Endothelial cell of umbilical vein (primary cell): Measurements from ENCODE around the gene DEFB127.

Source experiments
- FOS ChIP-seq: IDR thresholded peaks from 2 replicates; pipeline ENCODE4 v1.6.1; 2011; ENCODE audit warnings: mild to moderate bottlenecking, low read length, moderate library complexity, borderline replicate concordance; ENCODE audit not compliant: insufficient read depth
- JUN ChIP-seq: IDR thresholded peaks from 2 replicates; pipeline ENCODE4 v1.6.1; 2011; ENCODE audit warnings: borderline replicate concordance, low read depth; ENCODE audit not compliant: insufficient read length, insufficient read depth
- MYC ChIP-seq: IDR thresholded peaks from one replicate; pipeline ENCODE4 v1.6.1; 2011; ENCODE audit warnings: mild to moderate bottlenecking, low read depth, low read length
- POLR2A ChIP-seq: IDR thresholded peaks from 2 replicates; pipeline ENCODE4 v1.6.1; 2012; ENCODE audit warnings: low read depth, mild to moderate bottlenecking, control low read depth, low read length
- POLR2AphosphoS5 ChIP-seq: IDR thresholded peaks from 2 replicates; pipeline ENCODE4 v1.6.1; 2012; ENCODE audit warnings: low read depth, mild to moderate bottlenecking, control low read depth, low read length, moderate library complexity; ENCODE audit not compliant: insufficient read depth
- TF ChIP-seq, protein P1 (sequence below), 2 donors: IDR thresholded peaks; 1 replicate in 1 of 2; 2 replicates in 1 of 2; pipeline ENCODE4 v1.5.1; 2011; ENCODE audit warnings: low read length in 2 of 2, mild to moderate bottlenecking in 2 of 2, moderate library complexity in 2 of 2, control low read depth in 1 of 2, inconsistent platforms in 1 of 2, low read depth in 1 of 2; ENCODE audit not compliant: insufficient read depth in 1 of 2; ENCODE audit errors: extremely low read depth in 1 of 2
- TF ChIP-seq, protein P2 (sequence below): IDR thresholded peaks from 2 replicates; pipeline ENCODE4 v1.6.1; 2011; ENCODE audit not compliant: insufficient read depth, insufficient read length

DNA sequence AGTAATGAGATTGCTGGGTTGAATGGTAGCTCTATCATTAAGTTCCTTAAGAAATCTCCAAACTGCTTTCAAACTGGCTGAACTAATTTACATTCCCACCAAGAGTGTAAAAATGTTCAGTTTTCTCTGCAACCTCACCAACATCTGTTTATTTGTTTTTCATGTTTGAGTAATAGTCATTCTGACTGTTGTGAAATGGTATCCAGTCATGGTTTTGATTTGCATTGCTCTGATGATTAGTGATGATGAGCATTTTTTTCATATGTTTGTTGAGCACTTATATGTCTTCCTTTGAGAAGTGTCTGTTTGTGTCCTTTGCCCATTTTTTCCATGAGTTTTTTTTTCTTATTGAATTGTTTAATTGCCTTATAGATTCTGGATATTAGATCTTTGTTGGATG lies 44.9 kb upstream of the DEFB127 start:
- TF ChIP-seq, protein P1, sequence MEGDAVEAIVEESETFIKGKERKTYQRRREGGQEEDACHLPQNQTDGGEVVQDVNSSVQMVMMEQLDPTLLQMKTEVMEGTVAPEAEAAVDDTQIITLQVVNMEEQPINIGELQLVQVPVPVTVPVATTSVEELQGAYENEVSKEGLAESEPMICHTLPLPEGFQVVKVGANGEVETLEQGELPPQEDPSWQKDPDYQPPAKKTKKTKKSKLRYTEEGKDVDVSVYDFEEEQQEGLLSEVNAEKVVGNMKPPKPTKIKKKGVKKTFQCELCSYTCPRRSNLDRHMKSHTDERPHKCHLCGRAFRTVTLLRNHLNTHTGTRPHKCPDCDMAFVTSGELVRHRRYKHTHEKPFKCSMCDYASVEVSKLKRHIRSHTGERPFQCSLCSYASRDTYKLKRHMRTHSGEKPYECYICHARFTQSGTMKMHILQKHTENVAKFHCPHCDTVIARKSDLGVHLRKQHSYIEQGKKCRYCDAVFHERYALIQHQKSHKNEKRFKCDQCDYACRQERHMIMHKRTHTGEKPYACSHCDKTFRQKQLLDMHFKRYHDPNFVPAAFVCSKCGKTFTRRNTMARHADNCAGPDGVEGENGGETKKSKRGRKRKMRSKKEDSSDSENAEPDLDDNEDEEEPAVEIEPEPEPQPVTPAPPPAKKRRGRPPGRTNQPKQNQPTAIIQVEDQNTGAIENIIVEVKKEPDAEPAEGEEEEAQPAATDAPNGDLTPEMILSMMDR (IDR thresholded peaks at IDR 0.05; ENCODE audit: extremely low read depth in 1 of 2, insufficient read depth in 1 of 2, low read depth in 1 of 2, low read length in 2 of 2), result no peak
- TF ChIP-seq POLR2AphosphoS5 (no peak), POLR2A (no peak), MYC (no peak), JUN (no peak), FOS (no peak)
- TF ChIP-seq, protein P2, sequence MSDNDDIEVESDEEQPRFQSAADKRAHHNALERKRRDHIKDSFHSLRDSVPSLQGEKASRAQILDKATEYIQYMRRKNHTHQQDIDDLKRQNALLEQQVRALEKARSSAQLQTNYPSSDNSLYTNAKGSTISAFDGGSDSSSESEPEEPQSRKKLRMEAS, result no peak
